Hepatocyte (in vitro differentiated cells): Measurements from ENCODE around the gene SULT1A2. TPM values are rescaled to one million over a fixed set of nuclear protein-coding genes. Genes with fewer than 3 reads are reported as not detected.
"Not testable (repeated sequence)": the region's sequence is repeated elsewhere in the genome, so short reads cannot be mapped to it uniquely, and the experiment has no call there.

ENCODE experiments used
- DNase-seq: peaks from one replicate; pipeline ENCODE4 v3.0.0-alpha.2; 2016; ENCODE audit warnings: low spot score
- H2AFZ ChIP-seq: fragments of 200-600 bp; sonication (generic); 2 replicates; pipeline ENCODE4 v1.6.0; 2016; ENCODE audit warnings: antibody characterized with exemption, mild to moderate bottlenecking
- H3K27ac ChIP-seq: fragments of 200-600 bp; sonication (generic); 2 replicates; pipeline ENCODE4 v1.5.1; 2016; ENCODE audit warnings: mild to moderate bottlenecking
- H3K27me3 ChIP-seq: fragments of 200-600 bp; sonication (generic); 2 replicates; pipeline ENCODE4 v1.6.1; 2016
- H3K36me3 ChIP-seq: fragments of 200-600 bp; sonication (generic); replicated peaks from 2 replicates; pipeline ENCODE4 v1.5.1; 2016; ENCODE audit warnings: low read depth; ENCODE audit not compliant: insufficient read depth
- H3K4me1 ChIP-seq: fragments of 200-600 bp; sonication (generic); 2 replicates; pipeline ENCODE4 v1.5.1; 2016; ENCODE audit warnings: mild to moderate bottlenecking, moderate library complexity; ENCODE audit not compliant: insufficient read depth
- H3K4me2 ChIP-seq: fragments of 200-600 bp; sonication (generic); 2 replicates; pipeline ENCODE4 v1.6.0; 2016
- H3K4me3 ChIP-seq: fragments of 200-600 bp; sonication (generic); 2 replicates; pipeline ENCODE4 v1.5.1; 2016; ENCODE audit warnings: mild to moderate bottlenecking
- H3K79me2 ChIP-seq: fragments of 200-600 bp; sonication (generic); 2 replicates; pipeline ENCODE4 v1.6.0; 2017; ENCODE audit warnings: mild to moderate bottlenecking
- H3K9me2 ChIP-seq: fragments of 200-600 bp; sonication (generic); replicated peaks from 2 replicates; pipeline ENCODE4 v1.6.0; 2017; ENCODE audit warnings: mild to moderate bottlenecking; ENCODE audit not compliant: insufficient read depth
- H3K9me3 ChIP-seq: fragments of 200-600 bp; sonication (generic); 2 replicates; pipeline ENCODE4 v1.5.1; 2016; ENCODE audit warnings: low read depth, mild to moderate bottlenecking
- H4K20me1 ChIP-seq: fragments of 200-600 bp; sonication (generic); 2 replicates; pipeline ENCODE4 v1.6.0; 2016; ENCODE audit warnings: mild to moderate bottlenecking; ENCODE audit not compliant: insufficient read depth, poor library complexity, severe bottlenecking
- CTCF ChIP-seq: fragments of 200-600 bp; sonication (generic); IDR thresholded peaks from 2 replicates; pipeline ENCODE4 v1.5.1; 2016; ENCODE audit warnings: antibody characterized with exemption, mild to moderate bottlenecking; ENCODE audit not compliant: poor library complexity
- EZH2 ChIP-seq: fragments of 200-600 bp; sonication (generic); IDR thresholded peaks from 2 replicates; pipeline ENCODE4 v1.6.1; 2016; ENCODE audit warnings: antibody characterized with exemption, mild to moderate bottlenecking, borderline replicate concordance
- EZH2phosphoT487 ChIP-seq: fragments of 200-600 bp; sonication (generic); IDR thresholded peaks from one replicate; pipeline ENCODE4 v1.6.1; 2018; ENCODE audit warnings: antibody characterized with exemption, mild to moderate bottlenecking, low read depth, moderate library complexity; ENCODE audit not compliant: unreplicated experiment, severe bottlenecking
- WGBS: methylation state at CpG from one replicate; pipeline ENCODE4 v1.1.6; 2016; ENCODE audit warnings: low lambda C conversion rate; ENCODE audit errors: missing lambda C conversion rate; 5-methylcytosine and 5-hydroxymethylcytosine counted together
- polyA plus RNA-seq: library from polyadenylated mRNA; unstranded; fragments of >200 nt; fragmentation: Nextera tagmentation; extraction: Ambion mirVana; gene quantifications from 2 replicates; pipeline ENCODE4 v1.2.1, GENCODE V29; 2016
- total RNA-seq: library from RNA; depleted of rRNA; stranded (reverse); fragments of >200 nt; gene quantifications from 2 replicates; pipeline ENCODE4 v1.2.3, GENCODE V29; 2014

Gene SULT1A2
- total and polyA plus RNA-seq, 2 experiments from 2014 or later: 1.8 to 3.6 TPM

- Histone ChIP-seq H2AFZ (no peak overlapping the region), H3K4me3 (no peak overlapping the region), H3K4me2 (no peak overlapping the region), H3K79me2 (no peaks in the 10 kb centered on the region), H3K9me2 (no peaks in the 10 kb centered on the region), H3K27ac (no peak overlapping the region), H3K27me3 (no peaks in the 10 kb centered on the region), H3K4me1 (no peaks in the 10 kb centered on the region), H3K9me3 (no peaks in the 10 kb centered on the region), H4K20me1 (no peaks in the 10 kb centered on the region), H3K36me3 (no peaks in the 10 kb centered on the region)
- 91% methylated on average over 11 of the region's 11 CpGs for WGBS
- DNase-seq: no peak
- no peak for TF ChIP-seq CTCF
- TF ChIP-seq EZH2: no peak
Measured at GRCh38 chr16:28603381-28604185, 6.7 kb upstream of the SULT1A2 start.

GRCh38 chr16:28602529-28602928, 5.7 kb upstream of the SULT1A2 start:
- TF ChIP-seq EZH2phosphoT487: no peak
- WGBS: 71% methylated on average over 6 of the region's 6 CpGs
- no peaks in the 10 kb centered on the region for H3K9me3 ChIP-seq

GRCh38 chr16:28602062-28602461, 5.2 kb upstream of the SULT1A2 start:
- H3K4me2 ChIP-seq, H3K9me2 ChIP-seq, H4K20me1 ChIP-seq, H3K4me1 ChIP-seq, H2AFZ ChIP-seq, H3K27ac ChIP-seq, H3K36me3 ChIP-seq, H3K79me2 ChIP-seq, DNase-seq, H3K9me3 ChIP-seq, H3K27me3 ChIP-seq, H3K4me3 ChIP-seq: not testable (repeated sequence)
- 90% methylated on average over 5 of the region's 10 CpGs for WGBS

More at GRCh38 chr16:28602529-28602928, 5.7 kb upstream of the SULT1A2 start:
- no peak overlapping the region for H2AFZ ChIP-seq
- H3K36me3 ChIP-seq: no peaks in the 10 kb centered on the region
- no peaks in the 10 kb centered on the region for H3K4me1 ChIP-seq
- H3K4me2 ChIP-seq: no peak overlapping the region
- H3K27me3 ChIP-seq: no peaks in the 10 kb centered on the region
- no peaks in the 10 kb centered on the region for H3K79me2 ChIP-seq
- H3K4me3 ChIP-seq: no peak overlapping the region
- DNase-seq: no peak
- no peak overlapping the region for H3K27ac ChIP-seq
- H4K20me1 ChIP-seq: no peaks in the 10 kb centered on the region
- no peaks in the 10 kb centered on the region for H3K9me2 ChIP-seq

- H3K79me2 ChIP-seq, H3K4me2 ChIP-seq: not testable (repeated sequence)
Measured at GRCh38 chr16:28601589-28601988, 4.7 kb upstream of the SULT1A2 start.

GRCh38 chr16:28600965-28601364, 4.1 kb upstream of the SULT1A2 start:
- not testable (repeated sequence) for H4K20me1 ChIP-seq

More at GRCh38 chr16:28601589-28601988, 4.7 kb upstream of the SULT1A2 start:
- H3K27ac ChIP-seq, H3K9me2 ChIP-seq, H3K4me1 ChIP-seq, H3K9me3 ChIP-seq, H3K27me3 ChIP-seq, H3K36me3 ChIP-seq, H2AFZ ChIP-seq, H3K4me3 ChIP-seq, DNase-seq, H4K20me1 ChIP-seq: not testable (repeated sequence)
- WGBS: 92% methylated on average over 13 of the region's 13 CpGs

GRCh38 chr16:28599377-28600285, 2.8 kb upstream of the SULT1A2 start:
- WGBS: no CpG with 5 or more reads among the region's 17 CpGs
- H3K9me3 ChIP-seq, H3K36me3 ChIP-seq, H3K79me2 ChIP-seq, H3K9me2 ChIP-seq, H2AFZ ChIP-seq, DNase-seq, H3K4me2 ChIP-seq, H4K20me1 ChIP-seq, H3K27ac ChIP-seq, H3K4me3 ChIP-seq, H3K27me3 ChIP-seq: not testable (repeated sequence)
- H3K4me1 ChIP-seq: peaks cover 11% of the 10 kb centered on the region

More at GRCh38 chr16:28600965-28601364, 4.1 kb upstream of the SULT1A2 start:
- H3K36me3 ChIP-seq, H3K4me2 ChIP-seq, H3K27ac ChIP-seq, H3K9me3 ChIP-seq, H3K4me3 ChIP-seq, H3K27me3 ChIP-seq, DNase-seq, H3K9me2 ChIP-seq, H3K79me2 ChIP-seq, H2AFZ ChIP-seq: not testable (repeated sequence)
- no CpG with 5 or more reads among the region's 20 CpGs for WGBS
- H3K4me1 ChIP-seq: peaks cover 11% of the 10 kb centered on the region
